GM11168 (cell line): ENCODE results near the gene CACNA2D3.
"Not testable (repeated sequence)": the region's sequence is repeated elsewhere in the genome, so short reads cannot be mapped to it uniquely, and the experiment has no call there.

ENCODE experiments used
- in situ Hi-C: fragments of 300-500 bp; cut with MboI; formaldehyde crosslinking; loops from one replicate; pipeline ENCODE4 v1.12.0; 2022; ENCODE audit warnings: low sequenced_read_pairs; ENCODE audit not compliant: unreplicated experiment

Gene CACNA2D3

GRCh38 chr3:54122324-54123002 lies at the start of gene CACNA2D3:
CACNA2D3 (plus strand) TSS chr3:54122552.
- in situ Hi-C loops: no loop called here

GRCh38 chr3:54073386-54073785 lies 49.0 kb upstream of the CACNA2D3 start:
- in situ Hi-C loops: no loop called here

GRCh38 chr3:54079314-54079713 lies 43.0 kb upstream of the CACNA2D3 start:
- in situ Hi-C loops: no loop called here

GRCh38 chr3:54079730-54080325 lies 42.5 kb upstream of the CACNA2D3 start:
- in situ Hi-C loops: no loop called here

- in situ Hi-C loops: no loop called here
Measured at GRCh38 chr3:54083921-54084320, 38.4 kb upstream of the CACNA2D3 start.

GRCh38 chr3:54085936-54086335 lies 36.4 kb upstream of the CACNA2D3 start:
- in situ Hi-C loops: no loop called here

GRCh38 chr3:54086652-54087405 lies 35.5 kb upstream of the CACNA2D3 start:
- in situ Hi-C loops: no loop called here

GRCh38 chr3:54087581-54088410 lies 34.6 kb upstream of the CACNA2D3 start:
- in situ Hi-C loops: no loop called here

- in situ Hi-C loops: no loop called here
Measured at GRCh38 chr3:54093491-54094248, 28.7 kb upstream of the CACNA2D3 start.

- in situ Hi-C loops: no loop called here
Measured at GRCh38 chr3:54094926-54095325, 27.4 kb upstream of the CACNA2D3 start.

- in situ Hi-C loops: no loop called here
Measured at GRCh38 chr3:54099381-54099780, 23.0 kb upstream of the CACNA2D3 start.

- in situ Hi-C loops: no loop called here
Measured at GRCh38 chr3:54104084-54104483, 18.3 kb upstream of the CACNA2D3 start.

GRCh38 chr3:54116129-54116528 lies 6.2 kb upstream of the CACNA2D3 start:
- in situ Hi-C loops: not testable (repeated sequence)

- in situ Hi-C loops: no loop called here
Measured at GRCh38 chr3:54120657-54121413, 1.5 kb upstream of the CACNA2D3 start.

- in situ Hi-C loops: no loop called here
Measured at GRCh38 chr3:54121414-54122323, 683 bp upstream of the CACNA2D3 start.

- in situ Hi-C loops: no loop called here
Measured at GRCh38 chr3:54123003-54123775, 837 bp downstream of the CACNA2D3 start.

- in situ Hi-C loops: no loop called here
Measured at GRCh38 chr3:54123776-54124196, 1.4 kb downstream of the CACNA2D3 start.
